Right atrium auricular region (tissue), 2 donors: Measurements from ENCODE around the gene PAX6. TPM values are rescaled to one million over a fixed set of nuclear protein-coding genes. Genes with fewer than 3 reads are reported as not detected.
A peak's percentile ranks its signal among the peaks of the same experiment; 100 is the strongest.

ENCODE experiments used
- DNase-seq: peaks from one replicate; pipeline ENCODE4 v3.0.0-alpha.2; 2019; ENCODE audit warnings: low spot score
- H3K27ac ChIP-seq, 2 donors: fragments of 200-600 bp; sonication (generic); 1 replicate in 1 of 2; 2 replicates in 1 of 2; pipeline ENCODE4 v1.5.1; 2016 to 2019
- H3K27me3 ChIP-seq, 2 donors: fragments of 200-600 bp; sonication (generic); one replicate each; pipeline versions ENCODE4 v1.5.1 to v1.6.0; 2017 to 2019
- H3K36me3 ChIP-seq: fragments of 200-600 bp; sonication (generic); one replicate; pipeline ENCODE4 v1.5.1; 2016
- H3K4me1 ChIP-seq, 2 donors: fragments of 200-600 bp; sonication (generic); one replicate each; pipeline versions ENCODE4 v1.5.1 to v1.6.0; 2017 to 2019
- H3K4me3 ChIP-seq, 2 donors: fragments of 200-600 bp; sonication (generic); 1 replicate in 1 of 2; 2 replicates in 1 of 2; pipeline ENCODE4 v1.5.1; 2017 to 2019; ENCODE audit warnings: mild to moderate bottlenecking in 1 of 2, moderate library complexity in 1 of 2
- H3K9me3 ChIP-seq, 2 donors: fragments of 200-600 bp; sonication (generic); one replicate each; pipeline ENCODE4 v1.5.1; 2019
- total RNA-seq, 2 donors: library from RNA; depleted of rRNA; stranded (reverse); fragments of >200 nt; gene quantifications; one replicate each; pipeline ENCODE4 v1.1.0, GENCODE V29; 2016
- TF ChIP-seq, protein P1 (sequence below), 2 donors: fragments of 200-600 bp; sonication (generic); IDR thresholded peaks; one replicate each; pipeline ENCODE4 v1.5.1; 2019; ENCODE audit warnings: antibody characterized with exemption in 2 of 2

The PAX6 gene
- total RNA-seq, 2 donors from 2014 or later, result not detected

- Histone ChIP-seq H3K9me3 (no peaks in the 10 kb centered on the region), H3K4me3 (peak overlapping the region in 1 of 2 donors; percentile 7), H3K36me3 (no peaks in the 10 kb centered on the region), H3K4me1 (peaks cover 0 to 31% of the 10 kb centered on the region in 2 donors), H3K27me3 (peaks cover 48 to 55% of the 10 kb centered on the region in 2 donors), H3K27ac (no peak overlapping the region)
- TF ChIP-seq, protein P1, sequence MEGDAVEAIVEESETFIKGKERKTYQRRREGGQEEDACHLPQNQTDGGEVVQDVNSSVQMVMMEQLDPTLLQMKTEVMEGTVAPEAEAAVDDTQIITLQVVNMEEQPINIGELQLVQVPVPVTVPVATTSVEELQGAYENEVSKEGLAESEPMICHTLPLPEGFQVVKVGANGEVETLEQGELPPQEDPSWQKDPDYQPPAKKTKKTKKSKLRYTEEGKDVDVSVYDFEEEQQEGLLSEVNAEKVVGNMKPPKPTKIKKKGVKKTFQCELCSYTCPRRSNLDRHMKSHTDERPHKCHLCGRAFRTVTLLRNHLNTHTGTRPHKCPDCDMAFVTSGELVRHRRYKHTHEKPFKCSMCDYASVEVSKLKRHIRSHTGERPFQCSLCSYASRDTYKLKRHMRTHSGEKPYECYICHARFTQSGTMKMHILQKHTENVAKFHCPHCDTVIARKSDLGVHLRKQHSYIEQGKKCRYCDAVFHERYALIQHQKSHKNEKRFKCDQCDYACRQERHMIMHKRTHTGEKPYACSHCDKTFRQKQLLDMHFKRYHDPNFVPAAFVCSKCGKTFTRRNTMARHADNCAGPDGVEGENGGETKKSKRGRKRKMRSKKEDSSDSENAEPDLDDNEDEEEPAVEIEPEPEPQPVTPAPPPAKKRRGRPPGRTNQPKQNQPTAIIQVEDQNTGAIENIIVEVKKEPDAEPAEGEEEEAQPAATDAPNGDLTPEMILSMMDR (IDR thresholded peaks at IDR 0.05), result peak in 1 of 2 donors; percentile 24
- peak; percentile 44 for DNase-seq
Measured at GRCh38 chr11:31798554-31799434, 12.3 kb downstream of the PAX6 start.

DNA sequence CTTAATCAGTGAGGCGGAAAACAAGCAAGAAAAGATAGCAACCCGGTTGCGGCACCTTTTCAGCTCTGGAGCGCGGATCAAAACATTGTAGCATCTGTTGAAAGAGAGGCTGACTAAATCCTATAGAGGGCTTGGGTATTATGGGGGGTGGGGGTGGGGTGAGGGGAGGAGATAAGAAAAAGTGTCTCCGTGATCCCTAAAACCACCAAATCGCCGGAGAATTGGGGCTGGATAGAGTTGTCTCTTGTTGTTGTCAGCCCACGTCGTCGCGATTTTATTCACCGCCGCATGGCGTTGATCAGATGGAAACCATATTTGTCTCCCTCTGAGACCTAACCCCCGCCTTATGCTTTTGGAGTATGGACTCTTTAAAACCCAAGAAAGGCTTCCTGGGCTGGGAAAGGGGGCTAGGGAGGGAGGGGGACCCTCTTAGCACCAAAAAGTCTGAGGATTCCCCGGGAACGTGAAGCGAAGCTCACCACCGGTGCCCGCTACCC is 13.0 kb downstream of the PAX6 start:
- Histone ChIP-seq H3K27ac (no peak overlapping the region), H3K9me3 (no peaks in the 10 kb centered on the region), H3K36me3 (no peaks in the 10 kb centered on the region), H3K4me3 (no peak overlapping the region), H3K27me3 (peaks cover 42 to 48% of the 10 kb centered on the region in 2 donors), H3K4me1 (peaks cover 0 to 31% of the 10 kb centered on the region in 2 donors)
- TF ChIP-seq, protein P1 (IDR thresholded peaks at IDR 0.05), result no peak
- no peak for DNase-seq

DNA sequence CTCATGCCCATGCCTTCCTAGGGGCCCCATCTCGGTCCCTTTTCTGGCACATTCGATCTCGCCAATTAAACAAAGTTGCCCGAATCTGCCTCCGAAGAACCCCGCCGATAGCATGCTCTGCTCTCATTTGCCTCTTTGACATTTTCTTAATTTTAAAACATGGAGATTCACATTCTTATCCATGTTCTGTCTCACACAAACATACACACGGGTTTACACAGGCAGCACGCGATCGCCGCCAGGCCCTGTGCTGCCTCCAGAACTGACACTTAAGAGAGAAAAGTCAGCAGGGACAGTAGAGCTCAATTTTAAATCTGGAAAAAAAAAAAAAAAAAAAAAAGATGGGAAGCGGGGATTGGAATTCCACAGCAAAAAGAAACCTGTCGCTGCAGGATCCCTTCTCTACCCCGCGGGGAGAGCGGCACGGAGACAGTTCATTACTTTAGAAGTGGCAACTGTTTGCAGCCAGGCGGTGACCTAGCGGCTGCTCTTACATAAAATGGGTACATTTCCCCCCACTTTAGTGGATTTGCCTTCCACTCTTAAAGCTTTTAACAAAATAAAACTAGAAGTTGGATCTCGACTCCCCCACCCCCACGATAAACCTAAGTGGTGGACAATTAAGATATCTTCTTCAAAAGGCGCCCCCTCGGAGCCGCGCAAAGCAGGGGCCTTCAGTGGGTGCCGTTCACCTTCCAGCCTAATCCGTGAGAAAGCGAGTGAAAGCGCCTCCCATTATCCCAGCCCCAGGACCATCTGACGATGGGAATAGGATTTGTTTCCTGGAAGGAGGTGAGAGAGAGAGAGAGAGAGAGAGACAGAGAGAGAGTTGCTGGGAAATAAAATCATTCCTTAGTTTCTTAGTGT is 13.7 kb downstream of the PAX6 start:
- H3K27me3 ChIP-seq, result peaks cover 42% of the 10 kb centered on the region in 2 donors
- H3K36me3 ChIP-seq, result no peaks in the 10 kb centered on the region
- H3K4me1 ChIP-seq, result peaks cover 0 to 31% of the 10 kb centered on the region in 2 donors
- H3K9me3 ChIP-seq, result no peaks in the 10 kb centered on the region
- TF ChIP-seq, protein P1 (IDR thresholded peaks at IDR 0.05), result no peak
- no peak overlapping the region for H3K4me3 ChIP-seq
- H3K27ac ChIP-seq, result no peak overlapping the region
- no peak for DNase-seq

DNA sequence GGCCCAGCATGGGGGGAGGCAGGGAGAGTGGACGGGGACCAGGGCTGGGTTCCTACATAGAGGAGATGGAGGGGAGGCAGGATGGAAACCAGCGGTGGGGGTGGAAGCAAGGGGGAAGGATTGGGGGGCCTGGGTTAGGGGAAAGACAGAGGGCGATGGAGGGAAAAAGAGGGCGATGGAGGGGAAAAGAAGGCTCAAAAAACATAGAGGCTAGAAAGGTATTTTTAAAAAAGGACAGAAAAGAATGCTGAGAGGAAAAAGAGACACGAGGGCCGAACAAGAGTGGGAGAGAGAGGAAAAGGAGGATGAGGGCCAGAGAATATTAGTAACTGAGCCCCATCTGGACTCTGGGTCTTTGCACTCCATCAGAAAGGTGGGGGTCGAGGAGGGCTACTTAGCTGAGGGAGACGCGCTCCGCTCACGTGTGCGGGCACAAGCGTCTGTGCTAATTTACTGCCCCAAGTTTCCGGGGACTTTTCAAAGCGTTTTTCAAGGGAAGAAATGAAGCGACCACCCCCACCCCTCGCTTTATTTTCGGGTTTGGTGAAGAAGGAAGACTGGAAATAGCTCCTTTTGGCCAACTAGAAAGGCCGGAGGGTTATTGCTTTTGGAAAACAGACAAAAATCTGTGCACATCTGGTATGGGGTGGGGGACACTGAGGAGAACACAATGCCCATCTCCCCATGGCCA is 14.5 kb downstream of the PAX6 start:
- Histone ChIP-seq H3K4me3 (no peak overlapping the region), H3K4me1 (peaks cover 0 to 31% of the 10 kb centered on the region in 2 donors), H3K27me3 (peaks cover 36 to 40% of the 10 kb centered on the region in 2 donors), H3K27ac (no peak overlapping the region), H3K36me3 (no peaks in the 10 kb centered on the region), H3K9me3 (no peaks in the 10 kb centered on the region)
- DNase-seq, result no peak
- TF ChIP-seq, protein P1 (IDR thresholded peaks at IDR 0.05), result no peak
